GOT3 (cell line): ENCODE data around the gene GRPEL1.

Experiments used
- DNase-seq: peaks from one replicate; lab custom pipeline; 2025; ENCODE audit warnings: mixed read lengths; lab: John Stamatoyannopoulos, UW

Gene GRPEL1

DNA sequence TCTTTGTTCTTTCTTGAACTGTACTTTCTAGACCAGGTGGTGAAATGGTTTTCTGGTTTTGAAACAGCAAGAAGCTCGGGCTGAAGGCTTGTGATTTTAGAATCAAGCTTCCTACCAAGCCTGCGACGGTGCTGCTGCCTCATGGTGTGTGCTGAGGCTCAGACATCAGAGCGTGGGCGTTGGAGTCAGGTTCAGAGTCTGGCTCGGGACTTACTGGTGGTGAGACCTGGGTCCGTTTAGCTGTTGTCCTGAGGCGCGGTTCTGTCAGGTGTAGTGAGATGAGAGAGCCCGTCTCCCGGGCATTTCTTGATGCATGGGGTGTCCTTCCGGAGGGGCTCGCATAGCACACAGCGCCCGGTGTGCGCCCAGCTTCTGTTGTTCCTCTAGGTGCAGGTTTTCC is 44.4 kb downstream of the GRPEL1 start:
- DNase-seq = no peak

DNA sequence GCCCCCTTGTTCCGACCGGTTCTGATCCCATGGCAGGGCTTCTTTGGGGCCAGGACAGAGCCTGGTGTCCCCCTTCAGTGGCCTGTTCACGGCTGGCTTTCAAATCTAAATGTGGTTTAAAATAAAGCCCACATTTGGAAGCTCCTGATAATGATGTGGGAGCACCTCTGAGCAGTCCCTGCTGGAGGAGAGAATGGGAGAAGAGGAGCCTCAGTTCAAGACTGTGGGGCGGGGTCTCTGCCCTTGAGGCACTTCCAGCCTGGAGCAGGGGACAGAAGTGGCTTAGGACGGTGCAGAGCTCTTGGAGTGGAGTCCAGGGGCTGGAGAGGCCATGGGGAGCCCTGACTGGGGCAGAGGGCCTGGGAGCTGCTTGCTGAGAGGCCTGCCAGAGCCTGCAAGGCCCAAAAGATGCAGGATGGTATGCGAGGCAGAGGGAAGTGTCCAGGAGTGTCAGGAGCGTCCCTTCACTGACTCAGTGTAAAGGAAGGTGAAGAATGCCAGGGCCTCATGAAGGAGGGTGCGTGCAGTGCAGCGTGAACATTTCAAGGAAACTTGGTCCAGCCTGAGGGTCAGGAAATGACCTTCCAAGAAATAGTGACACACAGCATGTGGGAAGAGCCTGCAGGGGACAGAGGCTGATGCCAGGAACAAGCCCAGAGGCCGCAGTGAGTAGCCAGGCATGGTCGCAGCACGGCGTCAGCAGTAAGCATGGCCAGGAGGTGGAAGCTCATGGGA is 45.8 kb downstream of the GRPEL1 start:
- DNase-seq = no peak

DNA sequence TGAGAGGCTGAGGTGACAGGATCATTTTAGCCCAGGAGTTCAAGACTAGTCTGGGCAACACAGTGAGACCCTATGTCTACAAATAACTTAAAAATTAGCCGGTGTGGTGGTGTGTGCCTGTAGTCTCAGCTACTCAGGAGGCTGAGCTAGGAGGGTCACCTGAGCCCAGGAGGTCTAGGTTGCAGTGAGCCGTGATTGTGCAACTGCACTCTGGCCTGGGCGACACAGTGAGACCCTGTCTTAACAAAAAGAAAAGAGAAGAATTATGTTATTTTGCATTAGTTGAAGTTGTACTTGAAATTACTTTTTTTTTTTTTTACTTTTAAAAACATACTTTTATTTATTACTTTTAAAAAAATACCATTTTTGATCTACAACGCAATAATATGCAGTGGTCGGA is 46.5 kb downstream of the GRPEL1 start:
- DNase-seq = no peak

DNA sequence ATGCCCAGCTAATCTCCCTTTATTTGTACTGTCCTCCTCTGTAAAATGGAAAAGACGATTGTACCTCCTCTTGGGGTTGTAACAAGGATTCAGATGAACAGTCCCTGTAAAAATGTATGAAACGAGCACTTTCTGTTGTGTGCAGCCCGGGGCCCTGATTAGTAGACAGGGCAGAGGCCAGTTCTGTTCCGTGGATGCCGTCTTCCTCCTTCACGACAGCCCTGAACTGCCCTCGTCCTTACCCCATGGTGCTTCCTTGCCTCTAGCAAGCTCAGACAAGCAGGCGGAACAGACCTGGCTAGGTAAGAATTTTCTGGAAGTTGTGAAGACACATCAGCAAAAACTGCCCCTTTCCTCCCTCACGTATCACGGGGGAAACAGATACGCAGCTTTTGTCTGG is 47.0 kb downstream of the GRPEL1 start:
- DNase-seq = no peak

DNA sequence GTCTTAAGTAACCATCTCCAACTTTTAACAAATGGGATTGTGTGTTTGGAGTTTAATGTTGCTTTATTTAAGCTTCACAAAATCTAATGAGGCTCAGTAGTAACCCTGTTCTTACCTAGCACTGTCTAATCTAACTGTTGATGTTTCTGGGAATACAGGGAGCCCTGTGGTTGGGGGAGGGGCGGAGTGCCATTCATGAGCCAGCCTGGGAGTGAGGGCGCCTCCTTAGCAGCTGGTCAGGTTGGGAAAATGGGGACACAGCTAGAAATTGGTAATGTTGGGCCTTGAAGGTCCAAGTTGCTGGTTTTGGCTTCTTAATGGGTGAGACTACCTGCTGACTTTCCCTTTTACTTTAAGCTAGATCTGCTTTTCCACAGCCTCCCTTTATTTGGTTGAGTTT is 47.6 kb downstream of the GRPEL1 start:
- no peak for DNase-seq

DNA sequence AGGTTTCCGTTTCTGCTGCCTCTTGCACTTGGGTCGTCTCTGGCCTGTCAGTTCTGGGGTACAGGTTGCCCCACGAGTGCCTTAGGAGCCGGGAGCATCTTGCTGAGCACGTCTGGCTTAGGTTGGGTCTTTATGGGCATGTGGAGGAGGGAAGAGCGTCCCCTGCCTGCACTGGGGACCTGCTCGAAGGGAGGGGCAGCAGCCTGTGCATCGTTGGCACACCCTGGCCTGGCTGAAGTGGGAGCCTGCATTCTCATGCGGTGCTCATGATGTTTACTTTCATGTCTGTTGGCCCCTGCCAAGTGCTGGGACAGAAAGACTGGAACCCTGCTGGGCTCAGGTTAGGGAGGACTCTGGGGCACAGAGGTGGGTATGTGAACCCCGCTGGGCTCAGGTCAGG is 48.5 kb downstream of the GRPEL1 start:
- DNase-seq = no peak

DNA sequence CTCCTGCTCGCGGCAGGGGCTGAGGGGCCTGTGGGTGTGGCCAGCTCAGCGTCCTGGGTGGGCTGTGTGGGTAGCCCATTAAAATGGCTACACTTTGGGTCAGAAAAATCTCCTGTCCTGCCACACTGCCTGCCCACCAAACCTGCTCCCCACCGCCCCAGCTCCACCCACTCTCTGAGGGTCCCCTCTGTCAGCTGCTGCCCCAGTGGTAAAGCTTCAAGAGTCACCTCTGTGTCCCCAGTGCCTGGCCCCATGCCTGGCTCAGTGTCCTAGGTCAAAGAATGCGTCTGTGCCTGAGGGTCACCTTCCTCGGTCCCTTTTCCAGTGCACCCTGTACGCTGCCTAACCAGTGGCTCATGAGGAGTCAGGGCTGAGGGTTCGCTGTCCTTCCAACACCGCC is 49.6 kb downstream of the GRPEL1 start:
- DNase-seq = no peak

DNA sequence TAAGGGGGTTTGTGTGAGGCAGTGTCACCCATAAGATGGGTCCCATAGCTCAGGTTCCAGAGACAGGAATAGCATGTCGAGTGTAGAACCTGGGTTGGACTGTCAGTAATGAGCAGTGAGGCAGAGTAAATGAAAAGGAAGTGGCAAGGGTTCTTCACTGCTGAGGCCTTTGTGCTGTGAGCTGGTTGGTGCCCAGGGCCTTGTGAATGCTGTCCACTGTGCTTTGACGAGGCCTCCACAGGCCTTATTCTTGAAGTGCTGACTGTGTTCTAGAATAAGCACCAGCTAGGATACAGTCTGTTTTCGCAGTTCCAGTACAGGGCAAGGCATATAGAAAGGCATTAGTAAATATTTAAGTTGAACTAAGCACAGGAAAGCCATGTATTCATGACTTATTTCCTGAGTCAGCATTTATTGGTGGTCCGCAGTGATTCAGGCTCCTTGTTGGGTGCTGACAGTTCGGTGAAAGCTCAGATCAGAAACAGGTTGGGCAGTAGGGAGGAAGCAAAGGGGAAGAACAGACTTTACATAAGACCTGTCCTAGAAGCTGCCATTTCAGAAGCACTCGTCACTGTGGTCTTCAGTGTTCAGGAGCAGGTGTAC is 50.3 kb downstream of the GRPEL1 start:
- no peak for DNase-seq

DNA sequence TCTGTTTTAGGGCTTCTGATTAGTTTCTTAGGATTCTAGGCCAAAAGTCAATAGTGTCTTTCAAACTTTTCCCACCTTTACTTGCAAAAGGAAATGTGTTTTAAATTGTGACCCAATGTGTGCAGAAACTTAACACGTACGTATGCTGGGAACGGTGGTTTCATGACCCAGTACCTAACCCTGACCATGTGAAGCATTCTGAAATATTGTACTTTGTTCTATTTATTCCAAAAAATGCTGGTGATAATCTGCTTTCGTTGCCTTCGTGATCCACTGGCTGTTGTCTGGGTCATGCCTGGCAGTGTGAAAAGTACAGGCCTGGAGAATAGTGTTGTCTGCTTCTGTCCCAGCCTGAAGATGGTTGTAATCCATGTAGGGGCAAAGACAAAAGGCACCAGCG is 51.4 kb downstream of the GRPEL1 start:
- no peak for DNase-seq

DNA sequence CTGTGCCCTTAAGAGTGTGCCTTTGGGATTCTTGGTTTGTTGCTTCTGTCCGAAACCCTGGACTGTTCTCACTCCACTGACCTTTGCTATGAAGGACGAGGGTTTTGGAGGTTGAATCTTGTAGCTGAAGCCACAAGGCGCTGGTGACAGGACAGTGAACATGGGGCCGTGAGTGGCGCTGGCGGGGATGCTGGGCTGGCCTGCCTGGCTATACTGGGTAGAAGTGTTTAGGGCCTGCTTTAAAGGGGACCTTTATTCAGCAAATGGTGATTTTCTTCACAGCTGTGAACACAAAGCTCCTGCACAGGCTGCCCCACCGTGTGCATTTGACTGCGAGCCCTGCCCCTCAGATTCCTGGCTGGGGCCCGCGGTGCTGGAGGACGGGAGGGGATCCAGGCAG is 51.8 kb downstream of the GRPEL1 start:
- no peak for DNase-seq

DNA sequence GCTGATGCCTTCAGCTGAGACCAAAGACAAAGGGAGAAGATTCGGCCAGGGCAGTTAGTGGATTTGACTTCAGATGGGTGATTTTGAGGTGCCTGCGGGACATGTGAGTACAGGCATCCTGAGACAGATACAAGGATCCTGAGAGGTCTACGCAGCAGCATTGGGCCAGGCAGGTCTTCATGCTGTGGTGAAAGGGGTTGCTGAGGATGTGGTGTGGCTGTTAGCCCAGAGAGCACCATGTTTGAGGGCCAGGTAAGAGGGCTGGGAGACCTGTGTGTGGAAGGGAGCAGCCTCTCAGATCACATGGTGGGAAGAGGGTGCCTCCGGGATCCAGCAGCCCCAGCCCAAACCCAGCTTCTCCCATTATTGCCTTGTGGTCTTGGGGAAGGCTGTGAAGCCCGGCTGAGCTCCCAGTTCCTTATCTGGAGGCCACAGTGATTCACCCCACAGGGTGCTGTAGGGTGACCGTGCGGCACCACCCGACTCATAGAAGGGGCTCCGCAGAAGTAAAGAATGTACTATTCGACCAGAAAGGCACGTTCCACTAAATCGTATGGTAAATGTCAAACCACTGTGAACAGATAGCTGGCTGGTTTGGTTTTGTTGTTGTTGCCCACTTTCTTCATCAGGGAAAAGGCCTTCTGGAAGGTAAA is 52.4 kb downstream of the GRPEL1 start:
- DNase-seq = no peak

DNA sequence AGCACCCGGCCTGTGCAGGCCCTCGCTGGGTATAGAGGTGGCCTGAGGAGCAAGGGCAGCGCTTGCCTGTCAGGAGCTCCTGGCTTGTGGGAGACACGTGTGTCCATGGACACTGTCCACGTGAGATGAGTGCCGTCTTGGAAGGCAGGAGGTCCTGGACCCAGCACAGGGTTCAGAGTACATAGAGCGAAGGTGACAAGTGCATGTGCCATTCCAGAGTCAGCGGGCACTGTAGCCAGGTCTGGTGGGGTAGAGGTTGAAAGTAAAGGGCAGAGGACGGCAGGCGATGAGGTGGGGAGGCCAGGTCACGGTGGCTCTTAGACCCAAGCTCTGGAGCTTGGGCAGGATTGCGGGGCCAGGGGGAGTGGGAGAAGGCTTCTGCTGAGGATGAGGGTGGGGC is 53.0 kb downstream of the GRPEL1 start:
- DNase-seq = no peak

DNA sequence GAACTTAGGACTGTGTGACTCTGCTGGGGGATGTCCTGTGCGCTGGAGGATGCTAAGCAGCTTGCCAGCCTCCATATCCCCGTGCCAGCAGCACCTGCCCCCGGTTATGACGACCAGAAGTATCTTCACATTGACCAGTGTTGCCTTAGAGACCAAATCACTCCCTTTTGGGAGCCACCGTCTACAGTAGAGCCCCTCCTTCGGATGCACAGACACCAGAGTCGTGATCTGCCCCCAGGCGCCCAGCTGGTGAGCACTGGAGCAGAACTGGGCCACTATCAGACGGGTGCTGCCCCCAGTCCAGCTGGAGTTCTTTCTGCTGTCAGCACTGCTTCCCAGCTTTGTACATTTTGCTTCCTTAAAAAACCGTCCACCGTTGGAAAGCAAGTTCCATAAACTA is 54.7 kb downstream of the GRPEL1 start:
- DNase-seq = no peak

DNA sequence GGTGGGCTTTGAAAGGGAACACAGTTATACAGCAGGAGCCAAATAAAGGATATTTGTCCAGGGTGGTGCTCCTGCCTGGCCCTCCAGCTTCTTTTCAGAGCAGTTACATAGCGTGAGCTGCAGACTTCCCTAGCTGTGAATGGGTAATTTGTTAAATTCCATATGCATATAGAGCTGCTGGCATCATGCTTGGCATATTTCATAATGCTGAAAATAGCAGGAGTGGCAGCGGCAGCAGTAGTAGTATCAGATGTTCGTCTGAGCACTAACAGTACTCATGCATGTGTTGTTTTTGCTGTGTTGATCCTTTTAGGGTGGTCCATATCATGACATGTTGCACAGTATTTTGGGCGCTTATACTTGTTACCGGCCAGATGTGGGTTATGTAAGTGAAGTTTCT is 58.3 kb downstream of the GRPEL1 start:
- no peak for DNase-seq
